Femur (tissue), 1 donor: Measurements from ENCODE around the gene NR2E1.

Experiments
- DNase-seq: peaks from one replicate; pipeline ENCODE4 v3.0.0-alpha.2; 2017

Gene NR2E1

GRCh38 chr6:108222064-108222463, 56.2 kb downstream of the NR2E1 start:
- no peak for DNase-seq

GRCh38 chr6:108222504-108222903, 56.7 kb downstream of the NR2E1 start:
- DNase-seq: no peak

- DNase-seq: no peak
Observed at GRCh38 chr6:108227290-108227689, 61.5 kb downstream of the NR2E1 start.

GRCh38 chr6:108228416-108228815, 62.6 kb downstream of the NR2E1 start:
- no peak for DNase-seq

GRCh38 chr6:108235127-108235526, 69.3 kb downstream of the NR2E1 start:
- DNase-seq: no peak

GRCh38 chr6:108236791-108237190, 71.0 kb downstream of the NR2E1 start:
- DNase-seq: no peak

- no peak for DNase-seq
Observed at GRCh38 chr6:108238322-108238721, 72.5 kb downstream of the NR2E1 start.
